A673 (cell line): ENCODE measurements around the gene STYK1. TPM values are rescaled to one million over a fixed set of nuclear protein-coding genes. Genes with fewer than 3 reads are reported as not detected.

ENCODE experiments used
- BruUV-seq: library from RNA; stranded (reverse); fragments of 400-500 nt; replicated peaks from 2 replicates; lab custom pipeline; 2021; lab: Mats Ljungman, UMichigan
- CTCF ChIA-PET: fragments of 300-600 bp; sonication (Branson Sonifier 250); formaldehyde crosslinking; loops from one replicate; lab custom pipeline; 2022; ENCODE audit warnings: antibody characterized with exemption; lab: Charles Lee
- POLR2A ChIA-PET: fragments of 300-600 bp; sonication (Branson Sonifier 250); formaldehyde crosslinking; loops from one replicate; lab custom pipeline; 2022; ENCODE audit warnings: antibody characterized with exemption; ENCODE audit not compliant: low non-redundant PET; lab: Charles Lee
- DNase-seq: peaks from one replicate; pipeline ENCODE4 v3.0.0-alpha.2; 2015; ENCODE audit warnings: low spot score
- H3K27ac ChIP-seq: fragments of 200-600 bp; sonication (generic); 2 replicates; pipeline ENCODE4 v1.5.1; 2016; ENCODE audit warnings: mixed run types, low read depth, mild to moderate bottlenecking, mixed read lengths, antibody characterized with exemption, low read length; ENCODE audit not compliant: poor library complexity, severe bottlenecking
- H3K27me3 ChIP-seq: fragments of 200-600 bp; sonication (generic); replicated peaks from 2 replicates; pipeline ENCODE4 v1.6.1; 2017; ENCODE audit warnings: mixed run types, low read depth, mild to moderate bottlenecking, mixed read lengths, antibody characterized with exemption, low read length; ENCODE audit not compliant: insufficient read depth, poor library complexity
- H3K36me3 ChIP-seq: fragments of 200-600 bp; sonication (generic); 2 replicates; pipeline ENCODE4 v1.6.1; 2016; ENCODE audit warnings: mixed run types, mild to moderate bottlenecking, mixed read lengths, antibody characterized with exemption, low read length; ENCODE audit not compliant: insufficient read depth, poor library complexity, severe bottlenecking
- H3K4me1 ChIP-seq: fragments of 200-600 bp; sonication (generic); 2 replicates; pipeline ENCODE4 v1.6.1; 2017; ENCODE audit warnings: mixed run types, mild to moderate bottlenecking, mixed read lengths, antibody characterized with exemption, low read length; ENCODE audit not compliant: insufficient read depth, poor library complexity, severe bottlenecking
- H3K4me3 ChIP-seq: fragments of 200-600 bp; sonication (generic); 2 replicates; pipeline ENCODE4 v1.5.1; 2016; ENCODE audit warnings: low read depth, mixed run types, mild to moderate bottlenecking, mixed read lengths, low read length; ENCODE audit not compliant: poor library complexity, severe bottlenecking
- H3K9me3 ChIP-seq: fragments of 200-600 bp; sonication (generic); 2 replicates; pipeline ENCODE4 v1.6.1; 2016; ENCODE audit warnings: mixed run types, low read depth, mild to moderate bottlenecking, mixed read lengths, antibody characterized with exemption, low read length; ENCODE audit not compliant: poor library complexity, severe bottlenecking
- CTCF ChIP-seq: fragments of 300-800, 200-600 bp; sonication (generic); conservative IDR thresholded peaks from 2 replicates; pipeline ENCODE4 v1.5.1; 2017; ENCODE audit warnings: low read depth, mild to moderate bottlenecking, antibody characterized with exemption, low read length, moderate library complexity, mixed read lengths
- EZH2 ChIP-seq: fragments of 200-600 bp; sonication (generic); IDR thresholded peaks from 2 replicates; pipeline ENCODE4 v1.6.1; 2017; ENCODE audit warnings: borderline replicate concordance, low read depth, mild to moderate bottlenecking, mixed read lengths, antibody characterized with exemption, low read length; ENCODE audit not compliant: poor library complexity, severe bottlenecking
- intact Hi-C: fragments of 100-400 bp; cut with micrococcal nuclease; formaldehyde crosslinking; loops from one replicate; pipeline ENCODE4 v1.10.0; 2022; ENCODE audit not compliant: unreplicated experiment
- total RNA-seq: library from RNA; stranded (reverse); gene quantifications from 2 replicates; pipeline ENCODE4 v1.2.3, GENCODE V29; 2021

Gene STYK1
- total RNA-seq, 1 experiment from 2014 or later, result 0.77 TPM

GRCh38 chr12:10641735-10642500 is 31.9 kb downstream of the STYK1 start:
- H3K9me3 ChIP-seq, result peaks cover 12% of the 10 kb centered on the region
- TF ChIP-seq EZH2, result no peak
- no peak for TF ChIP-seq CTCF
- ChIA-PET CTCF (interaction anchor here (0.6 kb wide), 1 partner anchor 453 kb away, joined by 3 read pairs; no protein-coding TSS in a partner anchor), POLR2A (no interaction called here)
- no peaks in the 10 kb centered on the region for H3K36me3 ChIP-seq
- H3K4me1 ChIP-seq, result no peaks in the 10 kb centered on the region
- no TSS peak for BruUV-seq
- intact Hi-C loops, result no loop called here
- DNase-seq, result no peak
- no peak overlapping the region for H3K27ac ChIP-seq
- no peaks in the 10 kb centered on the region for H3K27me3 ChIP-seq
- no peak overlapping the region for H3K4me3 ChIP-seq

- no TSS peak for BruUV-seq
- DNase-seq, result no peak
- Histone ChIP-seq H3K4me1 (no peaks in the 10 kb centered on the region), H3K4me3 (no peak overlapping the region), H3K27ac (no peak overlapping the region), H3K36me3 (no peaks in the 10 kb centered on the region), H3K27me3 (peaks cover 3% of the 10 kb centered on the region), H3K9me3 (no peaks in the 10 kb centered on the region)
- intact Hi-C loops, result no loop called here
- no peak for TF ChIP-seq CTCF
- TF ChIP-seq EZH2, result no peak
- ChIA-PET POLR2A (no interaction called here), CTCF (no interaction called here)
These were observed 35.1 kb downstream of the STYK1 start for GRCh38 chr12:10638728-10639127.

GRCh38 chr12:10636611-10637010 is 37.2 kb downstream of the STYK1 start:
- BruUV-seq, result no TSS peak
- Histone ChIP-seq H3K4me1 (no peaks in the 10 kb centered on the region), H3K4me3 (no peak overlapping the region), H3K9me3 (no peaks in the 10 kb centered on the region), H3K36me3 (no peaks in the 10 kb centered on the region), H3K27ac (no peak overlapping the region), H3K27me3 (peaks cover 3% of the 10 kb centered on the region)
- ChIA-PET CTCF (no interaction called here), POLR2A (no interaction called here)
- intact Hi-C loops, result no loop called here
- no peak for DNase-seq
- TF ChIP-seq CTCF (no peak), EZH2 (no peak)
